ENCODE results near the gene SFRP2. TPM values are rescaled to one million over a fixed set of nuclear protein-coding genes. Genes with fewer than 3 reads are reported as not detected.

Gene SFRP2
- total RNA-seq = not detected

- H3K36me3 Mint-ChIP-seq (ENCODE audit: low read depth) = no peaks in the 10 kb centered on the region
- intact Hi-C loops (cut with micrococcal nuclease) = loop anchor here (5.0 kb wide), 3 partner anchors 524 to 829 kb away; no protein-coding TSS in a partner anchor
- H3K4me3 Mint-ChIP-seq = peak within 1 kb of the TSS; percentile 47
- CTCF ChIA-PET = interaction anchor here (0.7 kb wide), 1 partner anchor 543 kb away, joined by 3 read pairs; no protein-coding TSS in a partner anchor
- H3K4me1 Mint-ChIP-seq (ENCODE audit: low read depth) = peaks cover 44% of the 10 kb centered on the region
- no peak for DNase-seq
- no peaks in the 10 kb centered on the region for H3K9me3 Mint-ChIP-seq
- H3K27ac Mint-ChIP-seq = no peak within 1 kb of the TSS
- peaks cover 72% of the 10 kb centered on the region for H3K27me3 Mint-ChIP-seq (ENCODE audit: low read depth)
These were observed at the start of gene SFRP2 for GRCh38 chr4:153788413-153789276. Gene SFRP2, minus strand, starts transcription at chr4:153789083. Its CDS starts 248 bp downstream, at chr4:153788835.

GRCh38 chr4:153838564-153838963 lies 49.7 kb upstream of the SFRP2 start:
- Mint-ChIP-seq H3K4me1 (ENCODE audit: low read depth) (no peaks in the 10 kb centered on the region), H3K9me3 (no peaks in the 10 kb centered on the region)

GRCh38 chr4:153834901-153835300 lies 46.0 kb upstream of the SFRP2 start:
- intact Hi-C loops (cut with micrococcal nuclease) = no loop called here
- H3K27ac Mint-ChIP-seq = no peak overlapping the region
- no peaks in the 10 kb centered on the region for H3K9me3 Mint-ChIP-seq
- DNase-seq = no peak
- no peaks in the 10 kb centered on the region for H3K36me3 Mint-ChIP-seq (ENCODE audit: low read depth)
- CTCF ChIA-PET = no interaction called here
- peaks cover 6% of the 10 kb centered on the region for H3K27me3 Mint-ChIP-seq (ENCODE audit: low read depth)
- no peaks in the 10 kb centered on the region for H3K4me1 Mint-ChIP-seq (ENCODE audit: low read depth)
- no peak overlapping the region for H3K4me3 Mint-ChIP-seq

More at GRCh38 chr4:153838564-153838963, 49.7 kb upstream of the SFRP2 start:
- Mint-ChIP-seq H3K27me3 (ENCODE audit: low read depth) (no peaks in the 10 kb centered on the region), H3K4me3 (no peak overlapping the region), H3K27ac (no peak overlapping the region), H3K36me3 (ENCODE audit: low read depth) (no peaks in the 10 kb centered on the region)
- intact Hi-C loops (cut with micrococcal nuclease) = no loop called here
- no peak for DNase-seq
- CTCF ChIA-PET = interaction anchor here (0.8 kb wide), 1 partner anchor 154 kb away, joined by 4 read pairs; no protein-coding TSS in a partner anchor

GRCh38 chr4:153832720-153833287 lies 43.9 kb upstream of the SFRP2 start:
- no peaks in the 10 kb centered on the region for H3K9me3 Mint-ChIP-seq
- H3K4me1 Mint-ChIP-seq (ENCODE audit: low read depth) = no peaks in the 10 kb centered on the region
- no peaks in the 10 kb centered on the region for H3K36me3 Mint-ChIP-seq (ENCODE audit: low read depth)
- peaks cover 14% of the 10 kb centered on the region for H3K27me3 Mint-ChIP-seq (ENCODE audit: low read depth)
- intact Hi-C loops (cut with micrococcal nuclease) = no loop called here
- no peak overlapping the region for H3K27ac Mint-ChIP-seq
- no peak for DNase-seq
- H3K4me3 Mint-ChIP-seq = no peak overlapping the region
- CTCF ChIA-PET = no interaction called here

GRCh38 chr4:153832054-153832453 lies 43.2 kb upstream of the SFRP2 start:
- Mint-ChIP-seq H3K4me3 (no peak overlapping the region), H3K4me1 (ENCODE audit: low read depth) (no peaks in the 10 kb centered on the region), H3K27ac (no peak overlapping the region), H3K27me3 (ENCODE audit: low read depth) (peaks cover 14% of the 10 kb centered on the region), H3K9me3 (no peaks in the 10 kb centered on the region), H3K36me3 (ENCODE audit: low read depth) (no peaks in the 10 kb centered on the region)
- DNase-seq = no peak
- intact Hi-C loops (cut with micrococcal nuclease) = no loop called here
- CTCF ChIA-PET = no interaction called here

- H3K27me3 Mint-ChIP-seq (ENCODE audit: low read depth) = peaks cover 14% of the 10 kb centered on the region
- no peak for DNase-seq
- no peak overlapping the region for H3K27ac Mint-ChIP-seq
- no peaks in the 10 kb centered on the region for H3K4me1 Mint-ChIP-seq (ENCODE audit: low read depth)
- intact Hi-C loops (cut with micrococcal nuclease) = no loop called here
- no peaks in the 10 kb centered on the region for H3K9me3 Mint-ChIP-seq
- H3K36me3 Mint-ChIP-seq (ENCODE audit: low read depth) = no peaks in the 10 kb centered on the region
- H3K4me3 Mint-ChIP-seq = no peak overlapping the region
- CTCF ChIA-PET = no interaction called here
These were observed 42.4 kb upstream of the SFRP2 start for GRCh38 chr4:153831245-153831644.

GRCh38 chr4:153825691-153826090 lies 36.8 kb upstream of the SFRP2 start:
- H3K9me3 Mint-ChIP-seq = no peaks in the 10 kb centered on the region
- CTCF ChIA-PET = no interaction called here
- no peak overlapping the region for H3K27ac Mint-ChIP-seq
- no peak for DNase-seq
- intact Hi-C loops (cut with micrococcal nuclease) = no loop called here
- no peak overlapping the region for H3K4me3 Mint-ChIP-seq
- peaks cover 13% of the 10 kb centered on the region for H3K27me3 Mint-ChIP-seq (ENCODE audit: low read depth)
- no peaks in the 10 kb centered on the region for H3K4me1 Mint-ChIP-seq (ENCODE audit: low read depth)
- H3K36me3 Mint-ChIP-seq (ENCODE audit: low read depth) = no peaks in the 10 kb centered on the region

GRCh38 chr4:153825126-153825525 lies 36.2 kb upstream of the SFRP2 start:
- DNase-seq = no peak
- Mint-ChIP-seq H3K4me3 (no peak overlapping the region), H3K27ac (no peak overlapping the region), H3K36me3 (ENCODE audit: low read depth) (no peaks in the 10 kb centered on the region), H3K4me1 (ENCODE audit: low read depth) (no peaks in the 10 kb centered on the region), H3K9me3 (no peaks in the 10 kb centered on the region), H3K27me3 (ENCODE audit: low read depth) (peaks cover 10% of the 10 kb centered on the region)
- CTCF ChIA-PET = no interaction called here
- intact Hi-C loops (cut with micrococcal nuclease) = no loop called here

GRCh38 chr4:153824501-153824900 lies 35.6 kb upstream of the SFRP2 start:
- Mint-ChIP-seq H3K27me3 (ENCODE audit: low read depth) (peaks cover 10% of the 10 kb centered on the region), H3K4me1 (ENCODE audit: low read depth) (no peaks in the 10 kb centered on the region), H3K9me3 (no peaks in the 10 kb centered on the region), H3K36me3 (ENCODE audit: low read depth) (no peaks in the 10 kb centered on the region), H3K4me3 (no peak overlapping the region), H3K27ac (no peak overlapping the region)
- no peak for DNase-seq
- intact Hi-C loops (cut with micrococcal nuclease) = no loop called here
- CTCF ChIA-PET = no interaction called here

- Mint-ChIP-seq H3K4me1 (ENCODE audit: low read depth) (no peaks in the 10 kb centered on the region), H3K27ac (no peak overlapping the region), H3K4me3 (no peak overlapping the region), H3K36me3 (ENCODE audit: low read depth) (no peaks in the 10 kb centered on the region), H3K27me3 (ENCODE audit: low read depth) (peaks cover 5% of the 10 kb centered on the region), H3K9me3 (no peaks in the 10 kb centered on the region)
- CTCF ChIA-PET = no interaction called here
- no peak for DNase-seq
- intact Hi-C loops (cut with micrococcal nuclease) = no loop called here
These were observed 34.6 kb upstream of the SFRP2 start for GRCh38 chr4:153823483-153823882.

GRCh38 chr4:153822316-153822715 lies 33.4 kb upstream of the SFRP2 start:
- H3K27me3 Mint-ChIP-seq (ENCODE audit: low read depth) = peaks cover 7% of the 10 kb centered on the region
- intact Hi-C loops (cut with micrococcal nuclease) = no loop called here
- no peaks in the 10 kb centered on the region for H3K9me3 Mint-ChIP-seq
- H3K4me3 Mint-ChIP-seq = no peak overlapping the region
- no peak overlapping the region for H3K27ac Mint-ChIP-seq
- no peak for DNase-seq
- CTCF ChIA-PET = no interaction called here
- no peaks in the 10 kb centered on the region for H3K4me1 Mint-ChIP-seq (ENCODE audit: low read depth)
- no peaks in the 10 kb centered on the region for H3K36me3 Mint-ChIP-seq (ENCODE audit: low read depth)

GRCh38 chr4:153817466-153817865 lies 28.6 kb upstream of the SFRP2 start:
- intact Hi-C loops (cut with micrococcal nuclease) = no loop called here
- Mint-ChIP-seq H3K27ac (no peak overlapping the region), H3K4me3 (no peak overlapping the region), H3K27me3 (ENCODE audit: low read depth) (peaks cover 7% of the 10 kb centered on the region), H3K36me3 (ENCODE audit: low read depth) (no peaks in the 10 kb centered on the region), H3K4me1 (ENCODE audit: low read depth) (no peaks in the 10 kb centered on the region), H3K9me3 (no peaks in the 10 kb centered on the region)
- CTCF ChIA-PET = interaction anchor here (0.5 to 1.6 kb wide), 3 partner anchors 32 to 185 kb away, joined by 3 read pairs; no protein-coding TSS in a partner anchor
- no peak for DNase-seq

- no peaks in the 10 kb centered on the region for H3K36me3 Mint-ChIP-seq (ENCODE audit: low read depth)
- H3K4me1 Mint-ChIP-seq (ENCODE audit: low read depth) = no peaks in the 10 kb centered on the region
- CTCF ChIA-PET = interaction anchor here (1.6 kb wide), 1 partner anchor 158 kb away, joined by 3 read pairs; no protein-coding TSS in a partner anchor
- no peak overlapping the region for H3K27ac Mint-ChIP-seq
- no peak for DNase-seq
- intact Hi-C loops (cut with micrococcal nuclease) = no loop called here
- H3K4me3 Mint-ChIP-seq = no peak overlapping the region
- H3K27me3 Mint-ChIP-seq (ENCODE audit: low read depth) = peaks cover 7% of the 10 kb centered on the region
- H3K9me3 Mint-ChIP-seq = no peaks in the 10 kb centered on the region
These were observed 27.7 kb upstream of the SFRP2 start for GRCh38 chr4:153816542-153816941.
